ENCODE results near the gene ESD.

GRCh38 chr13:46810440-46810839, 13.5 kb upstream of the ESD start:
- TF ChIP-seq CTCF (IDR thresholded peaks at IDR 0.05) (no peak), POLR2A (IDR thresholded peaks at IDR 0.05) (no peak)
